ENCODE results near the gene DYNLT2.
A peak's percentile ranks its signal among the peaks of the same experiment; 100 is the strongest.

The DYNLT2 gene

GRCh38 chr6:169707772-169708171 lies 43.6 kb downstream of the DYNLT2 start:
- H3K4me3 ChIP-seq (ENCODE audit: low read length) = 0 out of 2 replicates have a peak overlapping the region, but pooled peaks have one; percentile 9
- H3K27me3 ChIP-seq (ENCODE audit: control insufficient read depth, low read length) = no peaks in the 10 kb centered on the region
- H3K4me1 ChIP-seq (ENCODE audit: control insufficient read depth, low read length) = peaks cover 78% of the 10 kb centered on the region
- H3K36me3 ChIP-seq (ENCODE audit: control insufficient read depth, low read length) = peaks cover 94% of the 10 kb centered on the region
- H4K20me1 ChIP-seq (ENCODE audit: control insufficient read depth, insufficient read depth, low read depth, low read length) = peaks cover 10% of the 10 kb centered on the region
- no peaks in the 10 kb centered on the region for H3K9me2 ChIP-seq (replicated peaks; ENCODE audit: control insufficient read depth, low read length)
- peak overlapping the region; percentile 31 for H3K27ac ChIP-seq (ENCODE audit: low read depth, low read length)
- peak overlapping the region; percentile 34 for H3K4me2 ChIP-seq (ENCODE audit: low read length)
- H3F3A ChIP-seq (ENCODE audit: control insufficient read depth, insufficient read depth) = peaks cover 44% of the 10 kb centered on the region
- H3K9me3 ChIP-seq (ENCODE audit: control insufficient read depth, insufficient read depth, low read length) = no peaks in the 10 kb centered on the region
- peaks cover 52% of the 10 kb centered on the region for H3K79me2 ChIP-seq (ENCODE audit: control insufficient read depth, low read length)
- TF ChIP-seq EZH2phosphoT487 (IDR thresholded peaks at IDR 0.05; ENCODE audit: borderline replicate concordance, low read length) = no peak
- no peak for TF ChIP-seq CTCF (IDR thresholded peaks at IDR 0.05; ENCODE audit: low read depth, low read length, poor library complexity, severe bottlenecking)

GRCh38 chr6:169702840-169703246 lies 48.5 kb downstream of the DYNLT2 start:
- Histone ChIP-seq H3K9me3 (ENCODE audit: control insufficient read depth, insufficient read depth, low read length) (no peaks in the 10 kb centered on the region), H3K79me2 (ENCODE audit: control insufficient read depth, low read length) (peaks cover 91% of the 10 kb centered on the region), H3K9me2 (replicated peaks; ENCODE audit: control insufficient read depth, low read length) (no peaks in the 10 kb centered on the region), H3F3A (ENCODE audit: control insufficient read depth, insufficient read depth) (peaks cover 11% of the 10 kb centered on the region), H3K27ac (ENCODE audit: low read depth, low read length) (peak overlapping the region; percentile 59), H3K4me2 (ENCODE audit: low read length) (peak overlapping the region; percentile 66), H3K36me3 (ENCODE audit: control insufficient read depth, low read length) (peaks cover 77% of the 10 kb centered on the region), H3K4me3 (ENCODE audit: low read length) (peak overlapping the region; percentile 84), H3K4me1 (ENCODE audit: control insufficient read depth, low read length) (peaks cover 56% of the 10 kb centered on the region), H3K27me3 (ENCODE audit: control insufficient read depth, low read length) (no peaks in the 10 kb centered on the region), H4K20me1 (ENCODE audit: control insufficient read depth, insufficient read depth, low read depth, low read length) (peaks cover 10% of the 10 kb centered on the region)
- no peak for TF ChIP-seq EZH2phosphoT487 (IDR thresholded peaks at IDR 0.05; ENCODE audit: borderline replicate concordance, low read length)
- no peak for TF ChIP-seq CTCF (IDR thresholded peaks at IDR 0.05; ENCODE audit: low read depth, low read length, poor library complexity, severe bottlenecking)

GRCh38 chr6:169701954-169702839 lies 49.2 kb downstream of the DYNLT2 start, which contains the start of the genes C6orf120 and WDR27:
Gene C6orf120 (plus strand): TSS chr6:169702126. CDS start chr6:169702460, 334 bp downstream.
Gene WDR27 (minus strand): TSS chr6:169702029. CDS start chr6:169689005, 13,024 bp downstream.
- peaks cover 50% of the 10 kb centered on the region for H3K4me1 ChIP-seq (ENCODE audit: control insufficient read depth, low read length)
- H3K79me2 ChIP-seq (ENCODE audit: control insufficient read depth, low read length) = peaks cover 90% of the 10 kb centered on the region
- H3K9me3 ChIP-seq (ENCODE audit: control insufficient read depth, insufficient read depth, low read length) = no peaks in the 10 kb centered on the region
- no peaks in the 10 kb centered on the region for H3K9me2 ChIP-seq (replicated peaks; ENCODE audit: control insufficient read depth, low read length)
- H3K4me3 ChIP-seq (ENCODE audit: low read length) = peak within 1 kb of the TSS; percentile 84
- TF ChIP-seq EZH2phosphoT487 (IDR thresholded peaks at IDR 0.05; ENCODE audit: borderline replicate concordance, low read length) = no peak
- H3K36me3 ChIP-seq (ENCODE audit: control insufficient read depth, low read length) = peaks cover 77% of the 10 kb centered on the region
- peak within 1 kb of the TSS; percentile 59 for H3K27ac ChIP-seq (ENCODE audit: low read depth, low read length)
- H3K27me3 ChIP-seq (ENCODE audit: control insufficient read depth, low read length) = no peaks in the 10 kb centered on the region
- peaks cover 4% of the 10 kb centered on the region; the same call in 1 of the 2 replicates for H3F3A ChIP-seq (ENCODE audit: control insufficient read depth, insufficient read depth)
- H3K4me2 ChIP-seq (ENCODE audit: low read length) = peak within 1 kb of the TSS; percentile 66
- H4K20me1 ChIP-seq (ENCODE audit: control insufficient read depth, insufficient read depth, low read depth, low read length) = peaks cover 10% of the 10 kb centered on the region

All from DOHH2 (cell line).